K562 (cell line): ENCODE data around the gene TPGS1. TPM values are rescaled to one million over a fixed set of nuclear protein-coding genes. Genes with fewer than 3 reads are reported as not detected.

Experiments used
- CBFA2T3 ChIP-seq: fragments of 450-650 bp; IDR thresholded peaks from 2 replicates; pipeline ENCODE4 v1.6.1; 2017
- CBX2 ChIP-seq: fragments of 200-600 bp; sonication (generic); IDR thresholded peaks from one replicate; pipeline ENCODE4 v1.6.1; 2012; ENCODE audit warnings: mild to moderate bottlenecking, low read length, inconsistent platforms; ENCODE audit not compliant: insufficient read depth, poor library complexity, severe bottlenecking
- CBX5 ChIP-seq: IDR thresholded peaks from 2 replicates; pipeline ENCODE4 v1.6.1; 2014; ENCODE audit warnings: low read depth, borderline replicate concordance
- CHD4 ChIP-seq: fragments of 200-600 bp; sonication (generic); IDR thresholded peaks from 3 replicates; pipeline ENCODE4 v1.6.1; 2012; ENCODE audit warnings: low read depth, mild to moderate bottlenecking, mixed read lengths, low read length, inconsistent platforms; ENCODE audit not compliant: insufficient read depth, insufficient replicate concordance, poor library complexity, severe bottlenecking
- DNMT1 ChIP-seq: fragments of 450-650 bp; IDR thresholded peaks from 2 replicates; pipeline ENCODE4 v1.6.1; 2016; ENCODE audit warnings: antibody characterized with exemption, mild to moderate bottlenecking
- GMEB1 ChIP-seq: fragments of 250-450 bp; sonication (Bioruptor Pico); IDR thresholded peaks from 2 replicates; pipeline ENCODE4 v1.4.0; 2020; ENCODE audit warnings: mild to moderate bottlenecking
- GTF2E2 ChIP-seq: fragments of 200-800 bp; sonication (Bioruptor generic); IDR thresholded peaks from 2 replicates; pipeline ENCODE4 v1.6.1; 2016; ENCODE audit warnings: missing genetic modification characterization, missing compliant biosample characterization
- HDAC6 ChIP-seq: IDR thresholded peaks from 2 replicates; pipeline ENCODE4 v1.6.1; 2012; ENCODE audit warnings: low read depth, mild to moderate bottlenecking, control low read depth, inconsistent platforms, low read length, moderate library complexity
- ILF3 ChIP-seq: fragments of 450-650 bp; IDR thresholded peaks from 2 replicates; pipeline ENCODE4 v1.6.1; 2018; ENCODE audit warnings: antibody characterized with exemption, mild to moderate bottlenecking, moderate library complexity, borderline replicate concordance
- MCM2 ChIP-seq: fragments of 450-650 bp; IDR thresholded peaks from 2 replicates; pipeline ENCODE4 v1.6.1; 2017; ENCODE audit warnings: low read depth, mild to moderate bottlenecking
- MEF2D ChIP-seq: conservative IDR thresholded peaks from 2 replicates; pipeline ENCODE4 v1.6.1; 2016; ENCODE audit warnings: low read depth, missing genetic modification characterization, missing compliant biosample characterization
- MEIS2 ChIP-seq: fragments of 450-650 bp; IDR thresholded peaks from 2 replicates; pipeline ENCODE4 v1.6.1; 2014; ENCODE audit warnings: mild to moderate bottlenecking; ENCODE audit not compliant: partially characterized antibody
- PCBP1 ChIP-seq: fragments of 200-400 bp; formaldehyde crosslinking; IDR thresholded peaks from 2 replicates; pipeline ENCODE4 v1.6.1; 2018; ENCODE audit warnings: mild to moderate bottlenecking, low read depth, low read length; ENCODE audit not compliant: poor library complexity, severe bottlenecking
- PHF8 ChIP-seq: fragments of 200-600 bp; sonication (generic); IDR thresholded peaks from 2 replicates; pipeline ENCODE4 v1.6.1; 2012; ENCODE audit warnings: mixed run types, mild to moderate bottlenecking, inconsistent platforms, low read length, moderate library complexity, borderline replicate concordance
- RBM39 ChIP-seq: fragments of 200-400 bp; formaldehyde crosslinking; optimal IDR thresholded peaks from 2 replicates; pipeline ENCODE3; 2018; ENCODE audit warnings: low read depth, low read length
- RHOXF2B ChIP-seq: fragments of 250-450 bp; sonication (Bioruptor Pico); conservative IDR thresholded peaks from 2 replicates; pipeline ENCODE4 v1.5.1; 2021
- TBL1XR1 ChIP-seq, 2 experiments: IDR thresholded peaks; 2 replicates each; pipeline ENCODE4 v1.6.1; 2012; ENCODE audit warnings: improper control_type of control experiment in 2 of 2, low read length in 2 of 2, mild to moderate bottlenecking in 1 of 2
- ZNF12 ChIP-seq: sonication (generic); formaldehyde crosslinking; IDR thresholded peaks from 2 replicates; pipeline ENCODE4 v1.4.0; 2020; ENCODE audit warnings: mild to moderate bottlenecking, missing genetic modification reagents
- ZNF3 ChIP-seq: fragments of 250-450 bp; sonication (Bioruptor Pico); IDR thresholded peaks from 2 replicates; pipeline ENCODE4 v1.5.0; 2021; ENCODE audit warnings: mild to moderate bottlenecking, moderate library complexity
- polyA plus RNA-seq, 8 experiments: library from polyadenylated mRNA; depleted of rRNA in 4 of 8; stranded (reverse) in 5 of 8; unstranded in 3 of 8; fragments of >200 nt; fragmentation: Nextera tagmentation in 2 of 8; fragmentation: Illumina TruSeq in 1 of 8; extraction: Ambion mirVana in 2 of 8; extraction: Trizol in 1 of 8; gene quantifications; 2 replicates each; pipeline versions ENCODE4 v1.2.1 to v1.2.3, GENCODE V29; 2011 to 2014; ENCODE audit warnings: inconsistent platforms in 1 of 8, missing spikeins in 1 of 8
- total RNA-seq, 7 experiments: library from RNA; depleted of rRNA in 6 of 7; stranded (reverse); fragments of >200 nt in 6 of 7; fragmentation: Illumina TruSeq in 2 of 7; extraction: Trizol in 2 of 7; gene quantifications; 2 replicates each; pipeline versions ENCODE4 v1.2.1 to v1.2.3, GENCODE V29; 2011 to 2021; ENCODE audit warnings: low replicate concordance in 1 of 7
- TF ChIP-seq, protein P1 (sequence below): fragments of 450-650 bp; IDR thresholded peaks from one replicate; pipeline ENCODE4 v1.6.1; 2018; ENCODE audit warnings: mild to moderate bottlenecking, moderate library complexity; ENCODE audit not compliant: partially characterized antibody
- TF ChIP-seq, protein P2 (sequence below): fragments of 250-450 bp; sonication (Bioruptor Pico); IDR thresholded peaks from 2 replicates; pipeline ENCODE4 v1.6.1; 2021; ENCODE audit warnings: mild to moderate bottlenecking
- TF ChIP-seq, protein P3 (sequence below): fragments of 450-650 bp; formaldehyde crosslinking; IDR thresholded peaks from 2 replicates; pipeline ENCODE4 v1.4.0; 2020; ENCODE audit warnings: mild to moderate bottlenecking, moderate library complexity

The TPGS1 gene
- total and polyA plus RNA-seq, 9 of the 15 experiments (the other 6 are each of a cell fraction or from before 2014, with no cell fraction given), result 0.30 to 31.6 (median 1.2) TPM; not detected in 2

GRCh38 chr19:488505-489417 lies 18.5 kb upstream of the TPGS1 start (continued):
- no peak for TF ChIP-seq MCM2
- peak; percentile 87; the same call in 1 of the 2 replicates for TF ChIP-seq PHF8
- TF ChIP-seq, protein P1, sequence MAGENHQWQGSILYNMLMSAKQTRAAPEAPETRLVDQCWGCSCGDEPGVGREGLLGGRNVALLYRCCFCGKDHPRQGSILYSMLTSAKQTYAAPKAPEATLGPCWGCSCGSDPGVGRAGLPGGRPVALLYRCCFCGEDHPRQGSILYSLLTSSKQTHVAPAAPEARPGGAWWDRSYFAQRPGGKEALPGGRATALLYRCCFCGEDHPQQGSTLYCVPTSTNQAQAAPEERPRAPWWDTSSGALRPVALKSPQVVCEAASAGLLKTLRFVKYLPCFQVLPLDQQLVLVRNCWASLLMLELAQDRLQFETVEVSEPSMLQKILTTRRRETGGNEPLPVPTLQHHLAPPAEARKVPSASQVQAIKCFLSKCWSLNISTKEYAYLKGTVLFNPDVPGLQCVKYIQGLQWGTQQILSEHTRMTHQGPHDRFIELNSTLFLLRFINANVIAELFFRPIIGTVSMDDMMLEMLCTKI, result no peak
- no peak for TF ChIP-seq CBFA2T3
- no peak for TF ChIP-seq MEF2D (tag)
- TF ChIP-seq CBX5, result no peak
- TF ChIP-seq RBM39, result no peak
- TF ChIP-seq ZNF12, result no peak
- no peak for TF ChIP-seq CBX2
- TF ChIP-seq MEIS2, result peak; percentile 40
- peak; percentile 90; the same call in 1 of the 2 replicates for TF ChIP-seq ILF3
- TF ChIP-seq, protein P2, sequence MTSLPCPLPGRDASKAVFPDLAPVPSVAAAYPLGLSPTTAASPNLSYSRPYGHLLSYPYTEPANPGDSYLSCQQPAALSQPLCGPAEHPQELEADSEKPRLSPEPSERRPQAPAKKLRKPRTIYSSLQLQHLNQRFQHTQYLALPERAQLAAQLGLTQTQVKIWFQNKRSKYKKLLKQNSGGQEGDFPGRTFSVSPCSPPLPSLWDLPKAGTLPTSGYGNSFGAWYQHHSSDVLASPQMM, result no peak
- no peak for TF ChIP-seq HDAC6
- TF ChIP-seq PCBP1, result no peak
- peak; percentile 21 for TF ChIP-seq GTF2E2 (tag)
- TF ChIP-seq TBL1XR1 (IDR thresholded peaks at IDR 0.05; ENCODE audit: low read length in 2 of 2), result no peak
- TF ChIP-seq, protein P3, sequence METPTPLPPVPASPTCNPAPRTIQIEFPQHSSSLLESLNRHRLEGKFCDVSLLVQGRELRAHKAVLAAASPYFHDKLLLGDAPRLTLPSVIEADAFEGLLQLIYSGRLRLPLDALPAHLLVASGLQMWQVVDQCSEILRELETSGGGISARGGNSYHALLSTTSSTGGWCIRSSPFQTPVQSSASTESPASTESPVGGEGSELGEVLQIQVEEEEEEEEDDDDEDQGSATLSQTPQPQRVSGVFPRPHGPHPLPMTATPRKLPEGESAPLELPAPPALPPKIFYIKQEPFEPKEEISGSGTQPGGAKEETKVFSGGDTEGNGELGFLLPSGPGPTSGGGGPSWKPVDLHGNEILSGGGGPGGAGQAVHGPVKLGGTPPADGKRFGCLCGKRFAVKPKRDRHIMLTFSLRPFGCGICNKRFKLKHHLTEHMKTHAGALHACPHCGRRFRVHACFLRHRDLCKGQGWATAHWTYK, result peak; percentile 88; the same call in 1 of the 2 replicates
- TF ChIP-seq ZNF3 (CRISPR knock-in tag), result no peak
- no peak for TF ChIP-seq CHD4
- TF ChIP-seq RHOXF2B (CRISPR knock-in tag), result no peak
- TF ChIP-seq GMEB1, result peak; percentile 93
- no peak for TF ChIP-seq DNMT1
